GM18511 (cell line): Measurements from ENCODE around the gene ANKS1A.
"Not testable (repeated sequence)": the region's sequence is repeated elsewhere in the genome, so short reads cannot be mapped to it uniquely, and the experiment has no call there.

Experiments used
- ATAC-seq: cut with Tn5 transposase; IDR thresholded peaks from one replicate; pipeline ENCODE4 v1.9.1; 2021; ENCODE audit warnings: mild to moderate bottlenecking, moderate library complexity; ENCODE audit not compliant: unreplicated experiment

Gene ANKS1A

GRCh38 chr6:34877869-34878485, 11.1 kb upstream of the ANKS1A start:
- no peak for ATAC-seq

- ATAC-seq: not testable (repeated sequence)
Measured at GRCh38 chr6:34884073-34884472, 5.0 kb upstream of the ANKS1A start.

- ATAC-seq: no peak
Measured at GRCh38 chr6:34884996-34885395, 4.1 kb upstream of the ANKS1A start.

- not testable (repeated sequence) for ATAC-seq
Measured at GRCh38 chr6:34885837-34886236, 3.2 kb upstream of the ANKS1A start.

DNA sequence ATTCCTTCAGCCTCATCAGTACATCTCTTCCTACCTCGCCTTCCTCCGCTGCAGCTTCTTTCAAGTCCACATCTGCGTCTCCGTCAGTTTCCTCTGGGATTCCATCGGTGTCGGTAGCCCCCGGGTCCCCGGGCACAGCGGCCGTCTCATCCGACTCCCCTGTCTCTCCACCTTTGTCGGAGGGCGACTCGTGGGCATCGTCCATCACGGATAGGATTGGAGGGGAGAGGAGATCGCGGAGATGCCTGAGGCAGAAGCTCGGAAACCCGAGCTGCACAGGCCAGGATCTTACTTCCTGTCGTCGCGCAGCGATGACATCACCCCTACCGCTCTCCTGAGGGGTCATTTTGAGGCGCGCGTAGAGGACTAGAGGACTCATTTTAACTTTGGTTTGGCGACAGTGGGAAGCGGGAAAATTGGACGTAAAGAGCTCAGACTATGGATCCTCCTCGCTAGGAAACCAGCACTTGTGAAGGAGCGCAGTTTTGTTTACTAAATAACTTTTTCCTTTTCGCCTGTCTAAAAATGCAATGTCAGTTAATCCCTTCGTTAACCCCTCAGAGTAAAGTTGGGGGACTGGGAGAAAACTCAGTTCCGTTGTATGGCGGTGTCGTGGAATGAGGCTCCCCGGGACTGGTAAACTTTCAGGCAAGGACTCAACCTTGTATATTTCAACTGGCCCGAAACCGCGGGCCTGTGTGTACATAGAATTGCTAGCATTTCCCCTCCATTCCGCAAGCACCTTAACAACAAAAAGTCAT, 1.1 kb upstream of the ANKS1A start, which contains the start of gene TAF11:
TSS of gene TAF11 (minus strand) at position 290 of the 761 bp plus-strand sequence. CDS start at position 205, 85 bp downstream.
- peak; percentile 77 for ATAC-seq

DNA sequence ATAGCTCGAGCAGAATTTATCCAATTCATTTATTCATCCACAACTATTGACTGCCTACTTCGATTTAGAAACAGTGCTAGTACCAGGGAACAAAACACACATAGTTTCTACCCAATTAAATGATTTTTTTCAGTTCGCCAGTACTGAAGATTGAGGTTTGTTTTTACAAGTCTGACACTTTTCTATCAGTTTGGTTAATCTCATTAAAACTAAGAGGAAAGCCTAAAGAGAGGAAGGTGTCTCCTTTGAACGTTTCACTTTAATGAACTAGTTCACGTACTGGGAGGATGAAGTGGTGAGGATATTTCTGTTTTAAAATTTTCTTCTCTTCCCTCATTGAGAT, 570 bp upstream of the ANKS1A start:
- ATAC-seq: no peak

- ATAC-seq: no peak
Measured at GRCh38 chr6:34890533-34890925, 1.5 kb downstream of the ANKS1A start.

DNA sequence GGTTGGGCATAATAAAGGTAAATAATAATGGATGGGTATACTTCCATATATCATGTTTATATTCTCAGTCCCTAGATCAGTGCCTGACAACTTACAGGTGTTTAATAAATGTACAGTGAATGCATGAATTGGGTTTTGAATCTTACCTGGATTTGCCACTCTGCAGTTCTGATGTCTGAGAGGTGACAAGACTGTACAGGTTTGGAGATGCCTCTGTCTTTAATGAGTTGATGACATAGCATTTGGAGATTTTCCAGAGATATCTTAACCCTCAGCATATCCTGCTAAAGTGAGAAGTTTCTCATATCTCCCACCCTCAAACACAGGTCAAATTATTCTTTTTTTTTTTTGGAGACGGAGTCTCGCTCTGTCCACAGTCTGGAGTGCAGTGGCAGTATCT, 2.2 kb downstream of the ANKS1A start:
- no peak for ATAC-seq

- ATAC-seq: no peak
Measured at GRCh38 chr6:34894693-34895092, 5.6 kb downstream of the ANKS1A start.

DNA sequence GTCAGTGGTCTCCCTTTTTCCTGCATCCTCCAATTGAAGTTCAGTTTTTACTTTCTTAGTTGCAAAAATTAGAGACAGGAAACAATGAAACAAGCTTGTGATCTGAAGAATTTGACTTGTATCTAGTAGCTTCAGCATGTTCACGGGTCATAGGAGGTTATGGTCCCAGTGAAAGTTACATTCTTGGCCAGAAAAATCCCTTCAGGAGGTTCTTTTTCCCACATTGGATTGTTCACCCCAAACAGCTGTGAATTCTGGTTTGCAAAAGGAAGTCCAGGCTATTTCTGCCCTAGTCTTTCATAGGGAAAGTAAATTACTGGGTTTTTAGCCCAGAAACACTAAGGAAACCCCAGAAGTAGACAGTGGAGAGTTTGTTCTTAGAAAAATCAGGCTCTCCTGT, 8.1 kb downstream of the ANKS1A start:
- no peak for ATAC-seq

DNA sequence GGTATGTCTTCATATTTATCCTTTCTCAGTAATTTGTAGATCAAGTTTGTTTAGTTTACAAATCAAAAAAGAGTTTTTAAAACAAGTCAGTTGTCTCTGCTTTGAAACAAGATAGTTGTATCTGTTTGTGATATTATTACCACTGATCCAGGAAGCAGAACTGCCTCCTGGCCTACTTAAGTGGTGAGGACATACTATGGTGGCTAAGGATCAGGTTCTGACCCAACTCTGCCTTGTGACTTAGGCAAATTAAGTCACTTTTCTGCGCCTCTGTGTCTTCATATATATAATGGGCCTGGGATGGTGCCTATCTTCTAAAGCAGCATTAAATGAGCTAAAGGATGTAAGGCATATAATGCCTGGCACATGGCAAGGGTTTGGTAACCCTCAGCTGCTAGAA, 8.7 kb downstream of the ANKS1A start:
- ATAC-seq: no peak

- ATAC-seq: not testable (repeated sequence)
Measured at GRCh38 chr6:34899748-34900147, 10.7 kb downstream of the ANKS1A start.

DNA sequence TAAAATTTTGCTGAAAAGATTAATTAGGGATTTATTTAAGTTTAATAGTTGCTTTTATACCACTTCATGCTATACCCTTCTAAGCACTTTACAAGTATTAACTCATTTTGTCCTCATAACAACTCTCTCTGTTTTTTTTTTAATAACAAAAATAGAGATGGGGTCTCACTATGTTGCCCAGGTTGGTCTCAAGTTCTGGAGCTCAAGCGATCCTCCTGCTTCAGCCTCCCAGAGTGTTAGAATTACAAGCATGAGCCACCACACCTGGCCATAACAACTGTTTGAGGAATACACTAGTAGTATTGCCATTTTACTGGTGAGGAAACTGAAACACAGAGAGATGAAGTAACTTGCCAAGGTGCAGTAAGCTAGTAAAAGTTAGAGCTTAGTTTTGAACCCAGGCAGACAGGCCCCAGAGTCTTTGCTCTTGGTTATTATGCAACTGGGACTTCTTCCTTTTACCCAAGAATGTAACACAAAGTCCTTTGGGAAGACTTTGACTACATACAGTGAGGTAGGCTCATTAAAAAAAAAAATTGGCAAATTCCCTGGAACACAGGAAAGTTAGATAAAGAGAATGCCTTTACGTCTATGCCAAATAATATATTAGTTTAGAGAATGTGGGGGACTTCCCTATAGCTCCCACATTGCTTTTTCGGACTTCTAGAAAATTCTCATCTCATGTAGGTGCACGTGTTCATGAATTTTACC, 11.4 kb downstream of the ANKS1A start:
- ATAC-seq: no peak

DNA sequence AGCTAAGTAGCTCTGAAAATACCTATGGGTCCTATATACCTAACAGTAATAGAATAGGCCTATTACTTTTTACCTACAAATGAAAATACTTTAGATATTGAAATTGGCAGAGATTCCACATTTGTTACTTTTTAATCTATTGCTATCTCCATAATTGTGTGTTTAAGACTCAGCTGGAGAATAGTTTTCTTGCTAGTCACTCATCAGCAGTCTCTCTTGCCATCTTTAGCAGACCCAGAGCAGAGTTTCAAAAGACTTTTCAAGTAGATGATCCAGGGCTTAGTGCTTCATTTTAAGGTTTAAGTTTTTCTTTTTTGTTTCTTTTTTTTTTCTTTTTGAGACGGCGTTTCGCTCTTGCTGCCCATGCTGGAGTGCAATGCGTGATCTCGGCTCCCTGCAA, 12.9 kb downstream of the ANKS1A start:
- ATAC-seq: no peak

DNA sequence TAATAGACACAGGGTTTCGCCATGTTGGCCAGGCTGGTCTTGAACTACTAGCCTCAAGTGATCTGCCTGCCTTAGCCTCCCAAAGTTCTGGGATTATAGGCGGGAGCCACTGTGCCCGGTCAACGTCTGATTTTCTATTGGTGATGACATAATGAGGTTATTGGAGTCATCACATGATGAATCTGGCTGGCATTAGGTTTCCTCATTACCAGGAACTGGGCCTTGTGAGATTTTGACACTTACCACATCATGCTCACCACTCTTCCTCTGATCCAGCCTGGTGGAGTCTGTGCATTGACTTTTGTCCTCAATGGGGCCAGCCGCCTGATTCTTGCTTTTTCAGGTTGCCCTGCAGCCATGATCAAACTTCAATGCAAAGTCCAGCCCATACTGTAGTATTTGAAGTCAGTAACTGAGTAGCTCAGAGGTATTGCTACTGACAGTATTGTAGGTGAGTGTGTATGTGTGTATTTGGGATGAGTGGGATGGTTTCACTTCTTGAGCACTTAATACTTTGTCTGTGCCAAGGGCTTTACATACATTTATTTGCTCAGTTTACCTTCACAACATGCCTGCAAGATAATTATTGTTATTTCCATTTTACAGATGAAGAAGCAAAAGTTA, 16.0 kb downstream of the ANKS1A start:
- ATAC-seq: no peak

DNA sequence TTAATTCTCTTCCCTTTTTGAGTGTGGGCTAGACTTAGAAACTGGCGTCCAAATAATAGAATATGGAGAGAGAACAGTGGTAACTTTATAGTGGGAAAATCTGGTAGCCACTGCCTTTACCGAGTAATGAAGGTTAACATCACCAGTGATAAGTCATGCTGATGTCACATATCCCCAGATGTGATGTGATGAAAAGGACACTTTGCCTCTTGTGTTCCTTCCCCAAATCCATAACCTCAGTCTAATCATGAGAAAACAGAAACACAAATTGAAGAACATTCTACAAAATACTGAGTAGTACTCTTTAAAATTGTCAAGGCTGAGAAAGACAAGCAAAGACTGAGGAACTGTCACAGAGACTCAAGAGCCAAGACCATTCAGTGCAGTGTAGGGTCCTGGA, 17.8 kb downstream of the ANKS1A start:
- ATAC-seq: no peak

- ATAC-seq: no peak
Measured at GRCh38 chr6:34908194-34908593, 19.1 kb downstream of the ANKS1A start.

GRCh38 chr6:34909320-34909883, 20.3 kb downstream of the ANKS1A start:
- no peak for ATAC-seq

- no peak for ATAC-seq
Measured at GRCh38 chr6:34911822-34912221, 22.8 kb downstream of the ANKS1A start.

DNA sequence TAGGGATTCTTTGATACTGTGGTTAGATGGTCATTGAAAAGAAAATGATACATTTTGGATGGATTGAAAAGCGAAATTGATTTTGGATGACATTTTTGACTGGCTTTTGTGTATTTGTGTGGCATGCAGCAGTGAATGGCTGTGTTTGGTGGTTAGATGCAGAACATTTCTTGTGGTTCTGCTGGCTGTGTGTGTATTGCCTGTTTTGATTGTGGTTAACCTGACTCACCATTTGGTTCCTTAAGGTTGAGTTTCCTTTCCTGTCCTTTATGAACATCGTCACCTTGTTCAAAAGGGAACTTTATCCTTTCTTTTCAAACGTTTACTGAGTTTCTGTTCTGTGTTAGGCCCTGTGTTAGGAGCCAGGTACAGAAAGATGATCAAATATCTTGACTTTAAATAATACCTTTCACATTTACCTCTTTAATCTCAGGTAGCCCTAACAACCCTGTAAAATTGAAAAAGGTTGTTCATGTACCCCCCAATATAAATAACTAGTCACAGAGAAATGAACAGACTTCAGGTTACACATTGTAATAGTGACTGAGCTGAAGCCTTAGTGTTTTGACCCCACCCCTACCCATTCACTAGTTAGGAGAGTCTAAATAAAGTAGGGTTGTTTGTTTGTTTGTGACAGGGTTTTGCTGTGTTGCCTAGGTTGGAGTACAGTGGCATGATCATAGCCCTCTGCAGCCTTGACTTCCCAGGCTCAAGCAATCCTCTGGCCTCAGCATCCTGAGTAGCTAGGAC, 23.8 kb downstream of the ANKS1A start:
- peak; percentile 77 for ATAC-seq

GRCh38 chr6:34914358-34914757, 25.3 kb downstream of the ANKS1A start:
- no peak for ATAC-seq
